Fibroblast of lung (primary cell): Measurements from ENCODE around the gene TMEM167B. TPM values are rescaled to one million over a fixed set of nuclear protein-coding genes. Genes with fewer than 3 reads are reported as not detected.

Experiments
- DNase-seq, 2 donors: peaks; one replicate each; pipeline versions ENCODE4 v3.0.0 to v3.0.0-alpha.2; 2010; ENCODE audit warnings: low read depth in 2 of 2
- H2AFZ ChIP-seq: 2 replicates; pipeline ENCODE4 v1.5.1; 2012; ENCODE audit warnings: low read length, control low read depth, inconsistent platforms
- H3K27ac ChIP-seq: 2 replicates; pipeline ENCODE4 v1.5.1; 2011; ENCODE audit warnings: low read length, control low read depth; ENCODE audit not compliant: insufficient read depth
- H3K27me3 ChIP-seq: 2 replicates; pipeline ENCODE4 v1.5.1; 2011; ENCODE audit warnings: mild to moderate bottlenecking, low read length; ENCODE audit not compliant: control insufficient read depth, insufficient read depth
- H3K36me3 ChIP-seq: 2 replicates; pipeline ENCODE4 v1.5.1; 2011; ENCODE audit warnings: low read length; ENCODE audit not compliant: control insufficient read depth, insufficient read depth
- H3K4me1 ChIP-seq: 2 replicates; pipeline ENCODE4 v1.5.1; 2011; ENCODE audit warnings: low read length; ENCODE audit not compliant: control insufficient read depth, insufficient read depth; ENCODE audit errors: extremely low read depth
- H3K4me2 ChIP-seq: 2 replicates; pipeline ENCODE4 v1.5.1; 2011; ENCODE audit warnings: low read length, control low read depth; ENCODE audit not compliant: insufficient read depth; ENCODE audit errors: extremely low read depth
- H3K4me3 ChIP-seq, 4 experiments: fragments of 200-600 bp in 1 of 4; sonication (generic) in 1 of 4; replicated peaks in 1 of 4; 2 replicates each; pipeline ENCODE4 v1.5.1; 2011 to 2016; ENCODE audit warnings: low read length in 4 of 4, low read depth in 3 of 4, mild to moderate bottlenecking in 3 of 4, control low read depth in 2 of 4, inconsistent platforms in 1 of 4, mixed read lengths in 1 of 4; ENCODE audit not compliant: insufficient read depth in 1 of 4; ENCODE audit errors: control extremely low read depth in 1 of 4
- H3K79me2 ChIP-seq: 2 replicates; pipeline ENCODE4 v1.5.1; 2012; ENCODE audit warnings: mild to moderate bottlenecking, low read length, inconsistent platforms; ENCODE audit not compliant: control insufficient read depth, insufficient read depth
- H3K9ac ChIP-seq: 2 replicates; pipeline ENCODE4 v1.5.1; 2011; ENCODE audit warnings: mild to moderate bottlenecking, low read length, control low read depth; ENCODE audit not compliant: insufficient read depth
- H3K9me3 ChIP-seq: 2 replicates; pipeline ENCODE4 v1.5.1; 2012; ENCODE audit warnings: low read depth, low read length; ENCODE audit not compliant: control insufficient read depth, insufficient read depth
- H4K20me1 ChIP-seq: 2 replicates; pipeline ENCODE4 v1.5.1; 2011; ENCODE audit warnings: low read length; ENCODE audit not compliant: control insufficient read depth, insufficient read depth; ENCODE audit errors: extremely low read depth
- CTCF ChIP-seq, 2 donors: IDR thresholded peaks in 1 of 2; conservative IDR thresholded peaks in 1 of 2; 1 replicate in 1 of 2; 2 replicates in 1 of 2; pipeline ENCODE4 v1.5.1; 2011 to 2012; ENCODE audit warnings: low read length in 2 of 2, control low read depth in 1 of 2, inconsistent platforms in 1 of 2, low read depth in 1 of 2, mild to moderate bottlenecking in 1 of 2
- EZH2 ChIP-seq: IDR thresholded peaks from 2 replicates; pipeline ENCODE4 v1.5.1; 2012; ENCODE audit warnings: low read length, control low read depth, mild to moderate bottlenecking; ENCODE audit errors: missing control alignments
- polyA plus RNA-seq, 2 donors: library from polyadenylated mRNA; depleted of rRNA in 1 of 2; stranded (reverse) in 1 of 2; unstranded in 1 of 2; fragments of >200 nt; gene quantifications; 2 replicates each; pipeline ENCODE4 v1.2.1, GENCODE V29; 2011 to 2012; ENCODE audit warnings: missing spikeins in 1 of 2
- total RNA-seq: library from RNA; depleted of rRNA; stranded (reverse); fragments of >200 nt; gene quantifications from 2 replicates; pipeline ENCODE4 v1.2.1, GENCODE V29; 2014

TMEM167B gene
- total and polyA plus RNA-seq, 2 donors (not counting 1 experiment from before 2014, with no cell fraction given) = 35.3 to 52.2 TPM

GRCh38 chr1:109083923-109084322, 6.6 kb upstream of the TMEM167B start:
- H3K4me1 ChIP-seq = no peaks in the 10 kb centered on the region
- H3K27me3 ChIP-seq = no peaks in the 10 kb centered on the region
- no peaks in the 10 kb centered on the region for H4K20me1 ChIP-seq
- TF ChIP-seq CTCF (conservative IDR thresholded peaks at IDR 0.05 in 1 of 2, IDR thresholded peaks at IDR 0.05 in 1 of 2; ENCODE audit: low read depth in 1 of 2, low read length in 2 of 2) = no peak
- H3K27ac ChIP-seq = no peak overlapping the region
- H2AFZ ChIP-seq = no peak overlapping the region
- H3K79me2 ChIP-seq = no peaks in the 10 kb centered on the region
- no peaks in the 10 kb centered on the region for H3K36me3 ChIP-seq
- H3K4me2 ChIP-seq = no peak overlapping the region
- no peaks in the 10 kb centered on the region for H3K9me3 ChIP-seq
- H3K9ac ChIP-seq = no peak overlapping the region
- no peak overlapping the region for H3K4me3 ChIP-seq
- DNase-seq = no peak

GRCh38 chr1:109084563-109085517, 5.7 kb upstream of the TMEM167B start:
- TF ChIP-seq CTCF (conservative IDR thresholded peaks at IDR 0.05 in 1 of 2, IDR thresholded peaks at IDR 0.05 in 1 of 2; ENCODE audit: low read depth in 1 of 2, low read length in 2 of 2) = no peak
- no peak for TF ChIP-seq EZH2
- H3K4me3 ChIP-seq = no peak overlapping the region
- H3K79me2 ChIP-seq = no peaks in the 10 kb centered on the region
- no peak overlapping the region for H3K27ac ChIP-seq
- no peaks in the 10 kb centered on the region for H3K36me3 ChIP-seq
- no peaks in the 10 kb centered on the region for H3K4me1 ChIP-seq
- H3K4me2 ChIP-seq = no peak overlapping the region
- H3K27me3 ChIP-seq = no peaks in the 10 kb centered on the region
- H3K9me3 ChIP-seq = no peaks in the 10 kb centered on the region
- DNase-seq = peak in 1 of 2 donors; percentile 78
- H4K20me1 ChIP-seq = no peaks in the 10 kb centered on the region
- H2AFZ ChIP-seq = no peak overlapping the region
- no peak overlapping the region for H3K9ac ChIP-seq

GRCh38 chr1:109089242-109090015, 1.1 kb upstream of the TMEM167B start:
- DNase-seq = peak; percentile 78 to 83
- Histone ChIP-seq H3K4me1 (peaks cover 9% of the 10 kb centered on the region), H3K27ac (no peak overlapping the region), H3K79me2 (peaks cover 26% of the 10 kb centered on the region), H3K36me3 (no peaks in the 10 kb centered on the region), H2AFZ (no peak overlapping the region), H3K4me2 (no peak overlapping the region), H3K4me3 (peak overlapping the region in 2 of 4 experiments; percentile 86 to 95), H3K9me3 (no peaks in the 10 kb centered on the region), H4K20me1 (no peaks in the 10 kb centered on the region), H3K9ac (no peak overlapping the region), H3K27me3 (no peaks in the 10 kb centered on the region)
- peak; percentile 53 to 69 for TF ChIP-seq CTCF (conservative IDR thresholded peaks at IDR 0.05 in 1 of 2, IDR thresholded peaks at IDR 0.05 in 1 of 2; ENCODE audit: low read depth in 1 of 2, low read length in 2 of 2)
- no peak for TF ChIP-seq EZH2
